BLaER1 treated with 17β-estradiol and CSF1 and Interleukin-3, amounts not matched to agents 10 nM and 100 nM (cell line): ENCODE results near the gene SZT2.

ENCODE experiments used
- H3K27ac ChIP-seq, 11 experiments: shearing (Covaris generic); formaldehyde crosslinking; 2 replicates each; pipeline ENCODE4 v1.8.1; 2022
- H3K27me3 ChIP-seq, 11 experiments: shearing (Covaris generic); formaldehyde crosslinking; 2 replicates each; pipeline ENCODE4 v1.8.1; 2022
- H3K36me3 ChIP-seq, 11 experiments: shearing (Covaris generic); formaldehyde crosslinking; 2 replicates each; pipeline ENCODE4 v1.8.1; 2022
- H3K4me1 ChIP-seq, 10 experiments: shearing (Covaris generic); formaldehyde crosslinking; 2 replicates each; pipeline ENCODE4 v1.8.1; 2022
- H3K4me2 ChIP-seq, 11 experiments: shearing (Covaris generic); formaldehyde crosslinking; 2 replicates each; pipeline ENCODE4 v1.8.1; 2022
- H3K4me3 ChIP-seq, 10 experiments: shearing (Covaris generic); formaldehyde crosslinking; 2 replicates each; pipeline ENCODE4 v1.8.1; 2022
- H3K9ac ChIP-seq, 11 experiments: shearing (Covaris generic); formaldehyde crosslinking; 2 replicates each; pipeline ENCODE4 v1.8.1; 2022
- H3K9me3 ChIP-seq, 11 experiments: shearing (Covaris generic); formaldehyde crosslinking; replicated peaks in 1 of 11; 2 replicates each; pipeline ENCODE4 v1.8.1; 2022
- H4K20me1 ChIP-seq, 11 experiments: shearing (Covaris generic); formaldehyde crosslinking; 2 replicates each; pipeline ENCODE4 v1.8.1; 2022
- Cebpa-rat ChIP-seq, 11 experiments: shearing (Covaris generic); IDR thresholded peaks; 2 replicates each; pipeline ENCODE4 v1.8.1; 2022

The SZT2 gene

GRCh38 chr1:43350976-43351375 is 38.7 kb upstream of the SZT2 start:
- no peaks in the 10 kb centered on the region for H3K36me3 ChIP-seq
- peak overlapping the region in 1 of 11 experiments; percentile 2; a peak in 1 of 22 replicates for H3K4me2 ChIP-seq
- no peak overlapping the region for H3K27ac ChIP-seq
- H3K27me3 ChIP-seq: no peaks in the 10 kb centered on the region
- H4K20me1 ChIP-seq: no peaks in the 10 kb centered on the region
- H3K9ac ChIP-seq: no peak overlapping the region
- H3K4me1 ChIP-seq: peaks cover 18 to 46% (median 33%) of the 10 kb centered on the region in 10 experiments
- no peak overlapping the region for H3K4me3 ChIP-seq
- no peaks in the 10 kb centered on the region for H3K9me3 ChIP-seq
- no peak for TF ChIP-seq Cebpa-rat (IDR thresholded peaks at IDR 0.05)

GRCh38 chr1:43351421-43352350 is 38.0 kb upstream of the SZT2 start:
- Histone ChIP-seq H4K20me1 (no peaks in the 10 kb centered on the region), H3K27ac (no peak overlapping the region; a peak in 1 of 22 replicates), H3K9me3 (no peaks in the 10 kb centered on the region), H3K36me3 (no peaks in the 10 kb centered on the region), H3K4me1 (peaks cover 18 to 46% (median 33%) of the 10 kb centered on the region in 10 experiments), H3K4me3 (no peak overlapping the region), H3K4me2 (peak overlapping the region in 2 of 11 experiments; percentile 23 to 64; a peak in 3 of 22 replicates), H3K27me3 (no peaks in the 10 kb centered on the region), H3K9ac (no peak overlapping the region)
- TF ChIP-seq Cebpa-rat (IDR thresholded peaks at IDR 0.05): no peak

GRCh38 chr1:43352351-43352705 is 37.4 kb upstream of the SZT2 start:
- Histone ChIP-seq H3K27ac (no peak overlapping the region; a peak in 1 of 22 replicates), H3K9me3 (no peaks in the 10 kb centered on the region), H3K4me3 (no peak overlapping the region), H4K20me1 (no peaks in the 10 kb centered on the region), H3K27me3 (no peaks in the 10 kb centered on the region), H3K4me1 (peaks cover 23 to 47% (median 34%) of the 10 kb centered on the region in 10 experiments), H3K9ac (no peak overlapping the region), H3K4me2 (peak overlapping the region in 7 of 11 experiments; percentile 7 to 64 (median 23); a peak in 11 of 22 replicates), H3K36me3 (no peaks in the 10 kb centered on the region)
- no peak for TF ChIP-seq Cebpa-rat (IDR thresholded peaks at IDR 0.05)

- H4K20me1 ChIP-seq: no peaks in the 10 kb centered on the region
- peak overlapping the region in 7 of 11 experiments; percentile 7 to 64 (median 14); a peak in 9 of 22 replicates for H3K4me2 ChIP-seq
- H3K4me1 ChIP-seq: peaks cover 29 to 52% (median 39%) of the 10 kb centered on the region in 10 experiments
- TF ChIP-seq Cebpa-rat (IDR thresholded peaks at IDR 0.05): no peak
- no peak overlapping the region for H3K4me3 ChIP-seq
- H3K9me3 ChIP-seq: no peaks in the 10 kb centered on the region
- H3K27me3 ChIP-seq: no peaks in the 10 kb centered on the region
- H3K9ac ChIP-seq: no peak overlapping the region
- no peak overlapping the region for H3K27ac ChIP-seq
- H3K36me3 ChIP-seq: no peaks in the 10 kb centered on the region
These were observed 36.8 kb upstream of the SZT2 start for GRCh38 chr1:43352881-43353280.

- TF ChIP-seq Cebpa-rat (IDR thresholded peaks at IDR 0.05): no peak
- no peaks in the 10 kb centered on the region for H3K9me3 ChIP-seq
- peaks cover 0 to 7% (median 2%) of the 10 kb centered on the region in 11 experiments; a peak in 10 of 22 replicates for H4K20me1 ChIP-seq
- no peak overlapping the region for H3K9ac ChIP-seq
- H3K36me3 ChIP-seq: peaks cover 0 to under 1% (median 0%) of the 10 kb centered on the region in 11 experiments; a peak in 2 of 22 replicates
- H3K4me3 ChIP-seq: no peak overlapping the region
- no peak overlapping the region for H3K27ac ChIP-seq
- no peaks in the 10 kb centered on the region for H3K27me3 ChIP-seq
- H3K4me1 ChIP-seq: peaks cover 34 to 47% (median 37%) of the 10 kb centered on the region in 10 experiments
- no peak overlapping the region for H3K4me2 ChIP-seq
These were observed 35.2 kb upstream of the SZT2 start for GRCh38 chr1:43354471-43354870.

- H3K9me3 ChIP-seq: no peaks in the 10 kb centered on the region
- TF ChIP-seq Cebpa-rat (IDR thresholded peaks at IDR 0.05): no peak
- H3K36me3 ChIP-seq: peaks cover 0 to 5% (median 3%) of the 10 kb centered on the region in 11 experiments; a peak in 14 of 22 replicates
These were observed 34.8 kb upstream of the SZT2 start for GRCh38 chr1:43354936-43355335.

GRCh38 chr1:43357251-43357650 is 32.4 kb upstream of the SZT2 start:
- Histone ChIP-seq H3K9ac (peak overlapping the region in 3 of 11 experiments; percentile 86 to 92 (median 90); a peak in 4 of 22 replicates), H3K27me3 (no peaks in the 10 kb centered on the region), H3K4me1 (peaks cover 50 to 59% (median 53%) of the 10 kb centered on the region in 10 experiments), H3K36me3 (peaks cover 23 to 29% (median 27%) of the 10 kb centered on the region in 11 experiments), H3K4me2 (peak overlapping the region; percentile 71 to 96 (median 91); a peak in 21 of 22 replicates), H3K4me3 (peak overlapping the region in 5 of 10 experiments; percentile 65 to 90 (median 71); a peak in 7 of 20 replicates), H3K27ac (peak overlapping the region in 2 of 11 experiments; percentile 80 to 93; a peak in 3 of 22 replicates), H3K9me3 (no peaks in the 10 kb centered on the region), H4K20me1 (peaks cover 8 to 35% (median 24%) of the 10 kb centered on the region in 11 experiments; a peak in 20 of 22 replicates)
- no peak for TF ChIP-seq Cebpa-rat (IDR thresholded peaks at IDR 0.05)

More at GRCh38 chr1:43354936-43355335, 34.8 kb upstream of the SZT2 start:
- H4K20me1 ChIP-seq: peaks cover 2 to 11% (median 7%) of the 10 kb centered on the region in 11 experiments; a peak in 20 of 22 replicates
- peaks cover 34 to 47% (median 38%) of the 10 kb centered on the region in 10 experiments for H3K4me1 ChIP-seq
- no peak overlapping the region for H3K27ac ChIP-seq
- no peaks in the 10 kb centered on the region for H3K27me3 ChIP-seq
- no peak overlapping the region for H3K4me2 ChIP-seq
- H3K9ac ChIP-seq: no peak overlapping the region
- no peak overlapping the region for H3K4me3 ChIP-seq

- peak overlapping the region; percentile 59 to 94 (median 89) for H3K27ac ChIP-seq
- TF ChIP-seq Cebpa-rat (IDR thresholded peaks at IDR 0.05): no peak
- H3K9ac ChIP-seq: peak overlapping the region; percentile 82 to 94 (median 91)
- H3K9me3 ChIP-seq: no peaks in the 10 kb centered on the region
- peaks cover 8 to 44% (median 28%) of the 10 kb centered on the region in 11 experiments; a peak in 20 of 22 replicates for H4K20me1 ChIP-seq
- peak overlapping the region; percentile 71 to 96 (median 91) for H3K4me2 ChIP-seq
- peaks cover 33 to 38% (median 36%) of the 10 kb centered on the region in 11 experiments for H3K36me3 ChIP-seq
- H3K4me3 ChIP-seq: peak overlapping the region; percentile 65 to 90 (median 78)
- no peaks in the 10 kb centered on the region for H3K27me3 ChIP-seq
- peaks cover 50 to 59% (median 52%) of the 10 kb centered on the region in 10 experiments for H3K4me1 ChIP-seq
These were observed 31.5 kb upstream of the SZT2 start for GRCh38 chr1:43358121-43358745.
